Measurements from ENCODE around the gene ARHGDIG.

ARHGDIG gene

DNA sequence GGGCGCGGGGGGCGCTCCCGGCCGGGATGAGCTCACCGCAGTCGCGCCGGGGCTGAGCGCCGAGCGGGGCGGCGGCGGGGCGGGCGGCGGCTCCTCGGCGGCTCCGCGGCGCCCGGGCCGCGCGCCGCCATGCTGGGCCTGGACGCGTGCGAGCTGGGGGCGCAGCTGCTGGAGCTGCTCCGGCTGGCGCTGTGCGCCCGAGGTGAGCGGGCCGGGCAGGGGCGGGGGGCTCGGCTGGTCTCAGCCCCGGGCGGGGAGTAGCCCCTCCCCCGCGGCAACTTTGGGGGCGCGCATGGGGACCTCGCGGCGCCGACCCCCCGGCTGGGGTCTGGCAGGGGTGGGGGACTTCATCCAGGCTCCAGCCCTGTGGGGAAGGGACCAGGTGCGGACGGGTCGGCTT, at the start of gene ARHGDIG:
Gene ARHGDIG (plus strand): TSS at position 40 of the 400 bp plus-strand sequence. CDS start 90 bp downstream, at position 130.
- H3K27me3 Mint-ChIP-seq (ENCODE audit: low read depth): peaks cover 21% of the 10 kb centered on the region
- no peak for DNase-seq (ENCODE audit: low spot score)
- peaks cover 6% of the 10 kb centered on the region for H3K4me1 Mint-ChIP-seq (ENCODE audit: low read depth)
- no peak within 1 kb of the TSS for H3K27ac Mint-ChIP-seq
- no peak within 1 kb of the TSS for H3K4me3 Mint-ChIP-seq
- H3K9me3 Mint-ChIP-seq: no peaks in the 10 kb centered on the region
- no peaks in the 10 kb centered on the region for H3K36me3 Mint-ChIP-seq (ENCODE audit: low read depth)

DNA sequence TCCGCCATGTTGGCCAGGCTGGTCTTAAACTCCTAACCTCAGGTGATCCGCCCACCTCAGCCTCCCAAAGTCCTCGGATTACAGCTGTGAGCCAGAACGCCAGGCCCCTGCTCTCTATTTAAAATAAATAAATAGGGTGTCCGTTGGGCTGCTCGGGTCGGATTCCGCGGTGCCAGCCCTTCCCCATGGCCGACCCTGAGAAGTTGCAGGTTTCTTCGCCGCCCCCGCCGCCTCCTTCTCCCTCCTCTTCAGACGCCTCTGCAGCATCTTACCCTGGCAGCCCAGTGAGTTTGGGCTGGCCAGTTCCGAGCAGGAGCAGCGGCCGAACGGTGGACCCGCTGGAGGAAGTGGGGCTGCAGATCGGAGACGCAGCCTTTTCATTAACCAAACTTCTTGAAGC, 49.4 kb upstream of the ARHGDIG start:
- DNase-seq (ENCODE audit: low spot score): no peak
- H3K27ac Mint-ChIP-seq: no peak overlapping the region
- no peak overlapping the region for H3K4me3 Mint-ChIP-seq
- H3K9me3 Mint-ChIP-seq: no peaks in the 10 kb centered on the region
- no peaks in the 10 kb centered on the region for H3K27me3 Mint-ChIP-seq (ENCODE audit: low read depth)
- H3K36me3 Mint-ChIP-seq (ENCODE audit: low read depth): peaks cover 25% of the 10 kb centered on the region
- peaks cover 30% of the 10 kb centered on the region for H3K4me1 Mint-ChIP-seq (ENCODE audit: low read depth)

DNA sequence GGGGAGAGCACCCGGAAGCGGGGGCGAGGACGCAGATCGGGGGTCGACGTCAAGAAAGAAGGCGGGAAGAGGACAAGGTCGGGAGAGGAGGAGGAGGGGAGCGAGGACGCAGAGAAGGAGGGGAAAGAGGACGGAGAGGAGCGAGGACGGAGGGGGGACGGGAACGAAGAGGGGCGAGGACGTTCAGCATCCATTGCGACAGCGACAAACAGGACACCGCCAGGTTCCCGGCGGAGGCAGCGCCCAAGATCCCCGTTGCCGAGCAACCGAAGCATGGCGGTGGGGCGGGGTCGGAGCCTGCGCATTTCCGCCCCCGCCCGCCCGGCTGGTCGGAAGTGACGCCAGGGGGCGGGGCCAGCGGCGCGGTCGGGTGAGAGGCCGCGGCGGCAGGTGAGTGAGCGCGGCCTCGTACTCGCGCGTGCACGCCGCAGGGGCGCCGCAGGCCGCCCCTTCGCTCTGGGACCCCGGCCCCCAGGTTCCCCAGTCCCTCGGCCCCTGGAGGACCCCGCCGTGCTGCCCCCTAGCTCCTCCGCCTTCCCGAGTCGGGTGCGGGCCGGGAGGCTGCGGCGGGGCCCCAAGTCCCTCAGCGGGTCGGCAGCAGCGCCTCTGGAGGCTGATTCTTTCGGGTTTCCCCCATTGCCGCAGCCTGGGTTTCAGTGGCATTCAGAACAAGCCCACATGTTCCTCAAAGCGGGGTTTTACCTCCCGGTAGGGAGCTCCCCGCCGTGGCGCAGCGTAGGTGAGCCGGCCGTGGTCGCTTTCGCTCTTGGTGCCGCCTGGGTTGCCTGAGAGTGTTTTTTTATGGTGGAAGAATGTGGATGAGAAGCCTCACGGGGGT, 45.7 kb upstream of the ARHGDIG start, which contains the start of gene FAM234A:
Gene FAM234A (plus strand): TSS at position 354 of the 838 bp plus-strand sequence. CDS start 19,593 bp downstream, outside the sequence.
- Mint-ChIP-seq H3K27me3 (ENCODE audit: low read depth) (no peaks in the 10 kb centered on the region), H3K27ac (peak within 1 kb of the TSS; percentile 99), H3K9me3 (no peaks in the 10 kb centered on the region), H3K4me1 (ENCODE audit: low read depth) (peaks cover 13% of the 10 kb centered on the region), H3K36me3 (ENCODE audit: low read depth) (peaks cover 2% of the 10 kb centered on the region), H3K4me3 (peak within 1 kb of the TSS; percentile 98)
- DNase-seq (ENCODE audit: low spot score): peak; percentile 95

DNA sequence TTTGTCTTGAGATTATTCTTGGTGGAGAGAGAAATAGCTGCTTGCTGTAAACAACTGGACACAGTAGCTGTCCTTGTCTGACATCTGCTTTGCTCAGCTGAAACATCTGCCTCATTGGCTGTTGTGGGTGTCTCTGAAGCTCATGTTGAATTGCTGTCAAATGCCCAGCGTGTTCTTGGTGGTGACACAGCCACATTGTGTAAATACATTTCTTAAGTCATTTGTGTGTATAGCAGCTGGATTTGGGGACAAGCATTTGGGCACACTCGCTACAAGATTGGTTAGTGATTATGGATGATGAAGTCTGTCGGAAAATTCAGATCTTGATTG, 40.5 kb upstream of the ARHGDIG start:
- no peaks in the 10 kb centered on the region for H3K27me3 Mint-ChIP-seq (ENCODE audit: low read depth)
- H3K27ac Mint-ChIP-seq: no peak overlapping the region
- no peaks in the 10 kb centered on the region for H3K9me3 Mint-ChIP-seq
- H3K4me3 Mint-ChIP-seq: no peak overlapping the region
- H3K36me3 Mint-ChIP-seq (ENCODE audit: low read depth): peaks cover 2% of the 10 kb centered on the region
- DNase-seq (ENCODE audit: low spot score): no peak
- H3K4me1 Mint-ChIP-seq (ENCODE audit: low read depth): peaks cover 16% of the 10 kb centered on the region

DNA sequence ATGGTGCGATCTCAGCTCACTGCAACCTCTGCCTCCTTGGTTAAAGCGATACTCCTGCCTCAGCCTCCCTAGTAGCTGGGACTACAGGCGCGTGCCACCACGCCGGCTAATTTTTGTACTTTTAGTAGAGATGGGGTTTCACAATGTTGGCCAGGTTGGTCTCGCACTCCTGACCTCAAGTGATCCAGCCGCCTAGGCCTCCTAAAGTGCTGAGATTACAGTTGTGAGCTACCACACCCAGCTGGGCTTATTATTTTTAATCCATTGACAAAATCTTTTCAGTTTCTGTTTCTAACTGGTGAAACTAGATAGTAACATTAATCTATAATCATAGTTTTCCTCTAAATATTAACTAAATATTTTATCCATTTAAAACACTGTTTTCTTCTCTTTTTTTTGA, 39.8 kb upstream of the ARHGDIG start:
- H3K9me3 Mint-ChIP-seq: no peaks in the 10 kb centered on the region
- no peak overlapping the region for H3K27ac Mint-ChIP-seq
- H3K36me3 Mint-ChIP-seq (ENCODE audit: low read depth): peaks cover 2% of the 10 kb centered on the region
- H3K4me1 Mint-ChIP-seq (ENCODE audit: low read depth): peaks cover 10% of the 10 kb centered on the region
- DNase-seq (ENCODE audit: low spot score): no peak
- H3K27me3 Mint-ChIP-seq (ENCODE audit: low read depth): no peaks in the 10 kb centered on the region
- no peak overlapping the region for H3K4me3 Mint-ChIP-seq

DNA sequence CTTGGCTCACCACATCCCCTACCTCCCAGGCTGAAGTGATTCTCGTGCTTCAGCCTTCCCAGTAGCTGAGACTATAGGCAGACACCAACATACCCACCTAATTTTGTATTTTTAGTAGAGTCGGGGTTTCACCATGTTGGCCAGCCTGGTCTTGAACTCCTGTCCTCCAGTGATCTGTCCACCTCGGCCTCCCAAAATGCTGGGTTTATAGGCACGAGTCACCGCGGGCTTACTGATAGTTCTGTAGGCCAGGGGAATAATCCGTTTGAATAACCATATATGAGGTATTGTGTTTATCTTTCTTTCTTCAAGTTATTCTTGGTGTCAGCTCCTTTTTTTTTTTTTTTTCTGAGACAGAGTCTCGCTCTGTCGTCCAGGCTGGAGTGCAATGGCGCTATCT, 38.1 kb upstream of the ARHGDIG start:
- no peak for DNase-seq (ENCODE audit: low spot score)
- no peak overlapping the region for H3K4me3 Mint-ChIP-seq
- H3K9me3 Mint-ChIP-seq: no peaks in the 10 kb centered on the region
- H3K4me1 Mint-ChIP-seq (ENCODE audit: low read depth): peaks cover 7% of the 10 kb centered on the region
- H3K27ac Mint-ChIP-seq: no peak overlapping the region
- no peaks in the 10 kb centered on the region for H3K36me3 Mint-ChIP-seq (ENCODE audit: low read depth)
- H3K27me3 Mint-ChIP-seq (ENCODE audit: low read depth): no peaks in the 10 kb centered on the region

DNA sequence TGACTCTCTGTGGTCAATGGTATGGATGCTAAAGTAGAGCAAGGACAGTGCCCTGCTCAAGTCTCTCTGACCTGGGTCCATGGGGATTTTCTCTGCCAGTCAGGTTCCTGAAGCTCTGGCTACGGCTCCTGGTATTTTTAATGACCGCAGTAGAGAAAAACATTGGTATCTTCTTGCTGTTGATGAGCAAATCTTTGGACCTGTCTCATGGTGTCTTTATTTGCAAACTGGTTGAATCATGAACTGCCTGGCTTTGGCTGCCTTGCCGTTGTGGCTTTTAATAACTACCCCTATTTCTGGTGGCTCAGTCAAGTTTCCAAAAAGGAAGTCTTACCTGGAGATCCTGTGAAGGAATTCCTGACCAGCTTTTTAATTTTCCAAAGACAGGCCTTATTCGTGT, 37.0 kb upstream of the ARHGDIG start:
- Mint-ChIP-seq H3K27ac (no peak overlapping the region), H3K36me3 (ENCODE audit: low read depth) (no peaks in the 10 kb centered on the region)

DNA sequence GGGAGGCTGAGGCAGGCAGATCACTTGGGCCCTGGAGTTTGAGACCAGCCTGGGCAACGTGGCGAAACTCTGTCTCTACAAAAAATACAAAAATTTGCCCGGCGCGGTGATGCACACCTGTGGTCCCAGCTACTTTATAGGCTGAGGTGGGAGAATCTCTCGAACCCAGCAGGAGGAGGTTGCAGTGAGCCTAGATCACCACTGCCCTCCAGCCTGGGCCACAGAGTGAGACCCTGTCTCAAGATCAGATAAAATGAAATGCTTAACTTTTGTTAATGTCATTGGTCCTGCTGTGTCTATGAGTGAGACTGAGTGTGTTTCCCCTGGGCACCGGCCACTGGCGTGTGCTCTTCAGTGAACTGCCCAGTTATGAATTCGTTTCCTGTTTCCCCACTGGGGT, 35.3 kb upstream of the ARHGDIG start:
- no peaks in the 10 kb centered on the region for H3K9me3 Mint-ChIP-seq
- H3K4me3 Mint-ChIP-seq: no peak overlapping the region
- peaks cover 2% of the 10 kb centered on the region for H3K4me1 Mint-ChIP-seq (ENCODE audit: low read depth)
- no peak for DNase-seq (ENCODE audit: low spot score)
- H3K27me3 Mint-ChIP-seq (ENCODE audit: low read depth): no peaks in the 10 kb centered on the region
- H3K36me3 Mint-ChIP-seq (ENCODE audit: low read depth): no peaks in the 10 kb centered on the region
- H3K27ac Mint-ChIP-seq: no peak overlapping the region

More for the DNA sequence above, 37.0 kb upstream of the ARHGDIG start:
- Mint-ChIP-seq H3K9me3 (no peaks in the 10 kb centered on the region), H3K27me3 (ENCODE audit: low read depth) (no peaks in the 10 kb centered on the region), H3K4me1 (ENCODE audit: low read depth) (peaks cover 7% of the 10 kb centered on the region), H3K4me3 (no peak overlapping the region)
- DNase-seq (ENCODE audit: low spot score): no peak

DNA sequence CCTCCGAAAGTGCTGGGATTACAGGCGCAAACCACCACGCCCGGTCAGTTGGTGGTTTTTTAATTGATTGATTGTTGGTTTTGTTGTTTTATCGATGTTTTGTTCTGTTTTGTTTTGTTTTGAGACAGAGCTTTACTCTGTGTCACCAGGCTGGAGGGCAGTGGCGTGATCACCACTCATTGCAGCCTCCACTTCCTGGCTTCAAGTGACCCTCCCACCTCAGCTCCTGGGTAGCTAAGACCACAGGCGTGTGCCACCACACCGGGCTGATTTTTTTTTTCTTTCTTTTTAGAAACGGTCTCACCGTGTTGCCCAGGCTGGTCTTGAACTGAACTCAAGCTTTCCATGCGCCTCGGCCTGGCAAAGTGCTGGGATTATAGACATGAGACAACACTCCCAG, 33.4 kb upstream of the ARHGDIG start:
- H3K27ac Mint-ChIP-seq: no peak overlapping the region
- H3K9me3 Mint-ChIP-seq: no peaks in the 10 kb centered on the region
- H3K4me3 Mint-ChIP-seq: no peak overlapping the region
- no peak for DNase-seq (ENCODE audit: low spot score)
- H3K36me3 Mint-ChIP-seq (ENCODE audit: low read depth): peaks cover 1% of the 10 kb centered on the region
- no peaks in the 10 kb centered on the region for H3K4me1 Mint-ChIP-seq (ENCODE audit: low read depth)
- no peaks in the 10 kb centered on the region for H3K27me3 Mint-ChIP-seq (ENCODE audit: low read depth)

DNA sequence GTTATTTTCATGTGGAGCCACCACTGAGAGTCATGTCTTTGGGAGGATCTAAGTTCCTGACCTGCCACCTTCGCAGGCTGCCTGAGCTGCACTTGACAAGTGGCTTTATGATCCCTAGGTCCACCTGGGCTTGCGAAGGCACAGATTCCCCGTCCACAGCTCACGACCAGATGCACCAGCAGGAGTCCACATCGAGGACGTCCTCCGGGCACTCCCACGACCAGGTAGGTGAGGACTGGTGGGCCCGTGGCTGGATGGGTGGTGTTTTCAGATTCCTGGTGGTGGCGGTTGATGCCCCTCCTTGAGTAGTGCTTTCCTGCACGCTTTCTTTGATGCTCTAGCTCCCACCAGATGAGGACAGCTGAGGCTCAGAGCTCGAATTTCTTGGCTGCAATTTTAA, 31.0 kb upstream of the ARHGDIG start:
- Mint-ChIP-seq H3K9me3 (no peaks in the 10 kb centered on the region), H3K27ac (no peak overlapping the region), H3K4me1 (ENCODE audit: low read depth) (peaks cover 16% of the 10 kb centered on the region), H3K4me3 (no peak overlapping the region), H3K27me3 (ENCODE audit: low read depth) (no peaks in the 10 kb centered on the region), H3K36me3 (ENCODE audit: low read depth) (peaks cover 4% of the 10 kb centered on the region)
- no peak for DNase-seq (ENCODE audit: low spot score)

DNA sequence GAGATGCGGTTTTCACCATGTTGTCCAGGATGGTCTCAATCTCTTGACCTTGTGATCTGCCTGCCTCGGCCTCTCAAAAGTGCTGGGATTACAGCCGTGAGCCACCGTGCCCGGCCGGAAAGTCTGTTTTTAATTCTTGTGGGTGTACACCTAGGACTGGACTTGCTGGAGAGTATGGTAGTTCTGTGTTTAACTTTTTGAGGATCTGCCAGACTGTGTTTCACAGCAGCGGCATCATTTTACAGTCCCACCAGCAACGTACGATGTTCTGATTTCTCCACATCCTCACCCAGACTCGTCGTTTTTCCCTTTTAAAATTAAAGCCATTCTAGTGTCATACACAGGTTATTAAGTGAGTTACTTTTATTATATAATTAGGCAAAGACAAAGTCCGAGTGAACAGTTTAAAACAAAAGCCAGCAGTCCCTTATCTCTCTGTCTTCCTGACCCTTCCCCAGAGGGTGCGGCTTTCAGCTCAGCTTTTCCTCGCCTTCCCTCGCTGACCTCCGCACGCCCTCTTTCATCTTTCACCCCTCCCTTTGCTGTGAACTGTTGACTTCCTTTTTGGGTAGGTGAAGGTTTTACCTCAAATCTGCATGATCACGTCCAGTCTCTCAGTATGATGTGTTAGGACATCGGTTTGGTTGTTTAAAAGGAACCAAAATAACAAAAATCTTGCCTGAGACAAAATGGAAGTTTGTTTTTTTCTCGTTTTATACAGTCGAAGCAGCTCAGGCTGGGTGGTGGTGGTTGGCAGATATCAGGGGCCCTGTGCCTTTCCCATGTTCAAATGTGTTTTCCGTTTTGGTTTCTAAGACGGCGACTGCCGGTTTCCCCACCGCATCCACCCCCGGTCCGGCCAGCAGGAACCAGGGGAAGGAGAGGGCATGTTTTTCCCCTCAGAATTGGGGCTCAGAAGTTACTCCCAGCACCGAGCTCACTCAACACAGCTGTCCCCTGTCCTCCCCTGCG, 27.7 kb upstream of the ARHGDIG start:
- peak overlapping the region; percentile 93 for H3K27ac Mint-ChIP-seq
- H3K4me3 Mint-ChIP-seq: peak overlapping the region; percentile 85
- DNase-seq (ENCODE audit: low spot score): peak; percentile 55
- H3K4me1 Mint-ChIP-seq (ENCODE audit: low read depth): peaks cover 22% of the 10 kb centered on the region
- peaks cover 13% of the 10 kb centered on the region for H3K36me3 Mint-ChIP-seq (ENCODE audit: low read depth)
- H3K27me3 Mint-ChIP-seq (ENCODE audit: low read depth): no peaks in the 10 kb centered on the region
- H3K9me3 Mint-ChIP-seq: no peaks in the 10 kb centered on the region

DNA sequence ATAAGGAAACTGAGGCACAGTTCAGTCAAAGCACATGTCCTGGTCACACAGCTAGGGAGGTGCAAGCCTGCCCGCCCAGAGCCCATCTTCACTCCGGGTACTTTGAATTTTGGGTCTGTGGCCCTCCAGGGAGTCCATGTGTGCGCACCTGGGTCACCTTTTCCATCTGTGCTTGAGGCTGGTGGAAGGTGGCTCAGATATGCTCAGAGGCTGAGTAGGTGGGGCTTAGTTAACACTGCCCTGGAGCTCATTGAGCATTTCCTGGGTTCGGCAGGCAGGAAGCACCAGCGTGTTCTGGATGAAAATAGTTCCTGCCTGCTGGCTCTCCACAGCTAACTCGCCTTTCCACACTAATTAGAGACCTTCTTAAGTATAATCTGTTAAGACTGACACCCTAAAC, 26.6 kb upstream of the ARHGDIG start:
- H3K4me1 Mint-ChIP-seq (ENCODE audit: low read depth): peaks cover 22% of the 10 kb centered on the region
- H3K9me3 Mint-ChIP-seq: no peaks in the 10 kb centered on the region
- H3K27ac Mint-ChIP-seq: peak overlapping the region; percentile 75
- no peaks in the 10 kb centered on the region for H3K27me3 Mint-ChIP-seq (ENCODE audit: low read depth)
- no peak for DNase-seq (ENCODE audit: low spot score)
- peaks cover 15% of the 10 kb centered on the region for H3K36me3 Mint-ChIP-seq (ENCODE audit: low read depth)
- peak overlapping the region; percentile 46 for H3K4me3 Mint-ChIP-seq

DNA sequence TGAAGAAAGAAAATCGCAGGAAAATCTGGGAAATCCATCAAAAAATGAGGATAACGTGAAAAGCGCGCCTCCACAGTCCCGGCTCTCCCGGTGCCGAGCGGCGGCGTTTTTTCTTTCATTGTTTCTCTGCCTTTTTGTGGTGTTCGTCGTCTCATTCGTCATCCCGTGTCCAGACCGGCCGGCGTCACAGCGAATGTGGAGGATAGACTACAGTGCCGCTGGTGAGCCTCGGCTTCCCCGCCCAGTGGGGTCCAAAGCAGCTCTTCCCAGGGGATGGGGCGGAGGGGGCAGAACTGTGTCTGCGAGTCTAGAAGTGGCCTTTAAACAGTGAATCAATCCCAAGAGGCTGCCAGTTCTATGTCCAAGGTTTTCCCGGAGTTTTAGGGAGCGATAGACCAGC, 25.9 kb upstream of the ARHGDIG start:
- no peaks in the 10 kb centered on the region for H3K9me3 Mint-ChIP-seq
- peak overlapping the region; percentile 46 for H3K4me3 Mint-ChIP-seq
- DNase-seq (ENCODE audit: low spot score): no peak
- peaks cover 15% of the 10 kb centered on the region for H3K36me3 Mint-ChIP-seq (ENCODE audit: low read depth)
- peaks cover 22% of the 10 kb centered on the region for H3K4me1 Mint-ChIP-seq (ENCODE audit: low read depth)
- no peaks in the 10 kb centered on the region for H3K27me3 Mint-ChIP-seq (ENCODE audit: low read depth)
- H3K27ac Mint-ChIP-seq: no peak overlapping the region

DNA sequence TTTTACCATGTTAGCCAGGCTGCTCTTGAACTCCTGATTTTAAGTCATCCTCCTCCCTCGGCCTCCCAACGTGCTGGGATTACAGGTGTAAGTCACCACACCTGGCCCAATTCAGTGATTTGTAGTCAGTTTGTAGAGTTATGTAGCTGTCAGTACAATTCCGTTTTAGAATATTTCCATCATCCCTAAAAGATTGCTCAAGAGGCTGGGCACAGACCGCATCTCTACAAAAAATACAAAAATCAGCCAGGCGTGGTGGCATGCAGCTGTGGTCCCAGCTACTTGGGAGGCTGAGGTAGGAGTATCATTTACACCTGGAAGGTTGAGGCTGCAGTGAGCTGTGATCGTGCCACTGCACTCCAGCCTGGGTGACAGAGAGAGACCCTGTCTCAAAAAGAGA, 25.2 kb upstream of the ARHGDIG start:
- H3K4me1 Mint-ChIP-seq (ENCODE audit: low read depth): peaks cover 22% of the 10 kb centered on the region
- H3K36me3 Mint-ChIP-seq (ENCODE audit: low read depth): peaks cover 15% of the 10 kb centered on the region
- peak overlapping the region; percentile 36 for H3K4me3 Mint-ChIP-seq
- H3K9me3 Mint-ChIP-seq: no peaks in the 10 kb centered on the region
- no peaks in the 10 kb centered on the region for H3K27me3 Mint-ChIP-seq (ENCODE audit: low read depth)
- no peak for DNase-seq (ENCODE audit: low spot score)
- peak overlapping the region; percentile 8 for H3K27ac Mint-ChIP-seq

All from T-helper 2 cell treated with Interferon-gamma antibody and Interleukin-4, amounts not matched to agents 5 μg/mL and 100 μg/mL, for 36 hours (primary cell).